IPS-NIHi11 (cell line): Measurements from ENCODE around the gene GPC5.
A peak's percentile ranks its signal among the peaks of the same experiment; 100 is the strongest.
"Not testable (repeated sequence)": the region's sequence is repeated elsewhere in the genome, so short reads cannot be mapped to it uniquely, and the experiment has no call there.

Experiments
- DNase-seq: peaks from one replicate; pipeline ENCODE4 v3.0.0; 2012; ENCODE audit warnings: mixed read lengths, low spot score

The GPC5 gene

GRCh38 chr13:91369441-91369831, 29.0 kb upstream of the GPC5 start:
- no peak for DNase-seq

- DNase-seq, result no peak
Observed at GRCh38 chr13:91370501-91370900, 27.9 kb upstream of the GPC5 start.

GRCh38 chr13:91372911-91373310, 25.5 kb upstream of the GPC5 start:
- no peak for DNase-seq

GRCh38 chr13:91375116-91375729, 23.2 kb upstream of the GPC5 start:
- peak; percentile 29 for DNase-seq

GRCh38 chr13:91381371-91381770, 17.1 kb upstream of the GPC5 start:
- no peak for DNase-seq

GRCh38 chr13:91383836-91384235, 14.6 kb upstream of the GPC5 start:
- DNase-seq, result no peak

- no peak for DNase-seq
Observed at GRCh38 chr13:91384896-91385295, 13.5 kb upstream of the GPC5 start.

GRCh38 chr13:91389186-91389585, 9.2 kb upstream of the GPC5 start:
- no peak for DNase-seq

- DNase-seq, result no peak
Observed at GRCh38 chr13:91397595-91397994, 826 bp upstream of the GPC5 start.

- no peak for DNase-seq
Observed at GRCh38 chr13:91399189-91400062, 1.0 kb downstream of the GPC5 start.

GRCh38 chr13:91400063-91400399, 1.6 kb downstream of the GPC5 start:
- no peak for DNase-seq

GRCh38 chr13:91400671-91401070, 2.2 kb downstream of the GPC5 start:
- no peak for DNase-seq

GRCh38 chr13:91401920-91402319, 3.5 kb downstream of the GPC5 start:
- DNase-seq, result no peak

GRCh38 chr13:91405240-91405639, 6.8 kb downstream of the GPC5 start:
- DNase-seq, result no peak

- peak; percentile 55 for DNase-seq
Observed at GRCh38 chr13:91406619-91407018, 8.2 kb downstream of the GPC5 start.

GRCh38 chr13:91408971-91409370, 10.6 kb downstream of the GPC5 start:
- DNase-seq, result no peak

GRCh38 chr13:91416579-91416978, 18.2 kb downstream of the GPC5 start:
- DNase-seq, result not testable (repeated sequence)

- no peak for DNase-seq
Observed at GRCh38 chr13:91417660-91418325, 19.4 kb downstream of the GPC5 start.

GRCh38 chr13:91426913-91427312, 28.5 kb downstream of the GPC5 start:
- no peak for DNase-seq

- not testable (repeated sequence) for DNase-seq
Observed at GRCh38 chr13:91438674-91439073, 40.3 kb downstream of the GPC5 start.

- DNase-seq, result no peak
Observed at GRCh38 chr13:91450913-91451312, 52.5 kb downstream of the GPC5 start.

- DNase-seq, result no peak
Observed at GRCh38 chr13:91454666-91455065, 56.2 kb downstream of the GPC5 start.

GRCh38 chr13:91456837-91457236, 58.4 kb downstream of the GPC5 start:
- DNase-seq, result no peak
